Tibial nerve (tissue), 4 donors: ENCODE results near the gene NIT2. TPM values are rescaled to one million over a fixed set of nuclear protein-coding genes. Genes with fewer than 3 reads are reported as not detected.

ENCODE experiments used
- DNase-seq, 2 donors: peaks; one replicate each; pipeline ENCODE4 v3.0.0-alpha.2; 2019; ENCODE audit warnings: low spot score in 2 of 2
- H3K27ac ChIP-seq, 4 donors: fragments of 200-600 bp; sonication (generic) in 3 of 4; one replicate each; pipeline ENCODE4 v1.5.1; 2017 to 2019; ENCODE audit warnings: mild to moderate bottlenecking in 1 of 4
- H3K27me3 ChIP-seq, 2 donors: fragments of 200-600 bp; sonication (generic) in 1 of 2; one replicate each; pipeline versions ENCODE4 v1.5.1 to v1.6.0; 2017 to 2019
- H3K36me3 ChIP-seq, 3 donors: fragments of 200-600 bp; sonication (generic); one replicate each; pipeline ENCODE4 v1.5.1; 2018 to 2019
- H3K4me1 ChIP-seq, 4 donors: fragments of 200-600 bp; sonication (generic) in 3 of 4; one replicate each; pipeline ENCODE4 v1.5.1; 2017 to 2019
- H3K4me3 ChIP-seq, 4 donors: fragments of 200-600 bp; sonication (generic) in 3 of 4; one replicate each; pipeline ENCODE4 v1.5.1; 2017 to 2019; ENCODE audit warnings: mild to moderate bottlenecking in 1 of 4, moderate library complexity in 1 of 4
- H3K9me3 ChIP-seq, 4 donors: fragments of 200-600 bp; sonication (generic) in 3 of 4; one replicate each; pipeline ENCODE4 v1.5.1; 2017 to 2019
- EP300 ChIP-seq, 2 donors: sonication (generic); formaldehyde crosslinking; IDR thresholded peaks; one replicate each; pipeline ENCODE4 v1.6.1; 2017; ENCODE audit warnings: antibody characterized with exemption in 2 of 2, mild to moderate bottlenecking in 1 of 2
- POLR2A ChIP-seq, 2 donors: fragments of 450-650 bp; IDR thresholded peaks; one replicate each; pipeline ENCODE4 v1.6.1; 2017; ENCODE audit warnings: antibody characterized with exemption in 2 of 2, mild to moderate bottlenecking in 2 of 2, moderate library complexity in 2 of 2
- WGBS, 2 donors: methylation state at CpG; one replicate each; pipeline ENCODE4 v1.1.5; 2018; 5-methylcytosine and 5-hydroxymethylcytosine counted together
- total RNA-seq, 4 donors: library from RNA; depleted of rRNA; stranded (reverse); fragments of >200 nt; gene quantifications; one replicate each; pipeline ENCODE4 v1.1.0, GENCODE V29; 2016
- TF ChIP-seq, protein P1 (sequence below), 5 experiments: fragments of 200-600 bp in 3 of 5; fragments of 450-650 bp in 2 of 5; sonication (generic) in 3 of 5; IDR thresholded peaks; one replicate each; pipeline ENCODE4 v1.5.1; 2016 to 2019; ENCODE audit warnings: antibody characterized with exemption in 5 of 5, mild to moderate bottlenecking in 3 of 5, moderate library complexity in 2 of 5

The NIT2 gene
- total RNA-seq, 4 donors from 2014 or later = 32.9 to 43.5 (median 37.4) TPM

DNA sequence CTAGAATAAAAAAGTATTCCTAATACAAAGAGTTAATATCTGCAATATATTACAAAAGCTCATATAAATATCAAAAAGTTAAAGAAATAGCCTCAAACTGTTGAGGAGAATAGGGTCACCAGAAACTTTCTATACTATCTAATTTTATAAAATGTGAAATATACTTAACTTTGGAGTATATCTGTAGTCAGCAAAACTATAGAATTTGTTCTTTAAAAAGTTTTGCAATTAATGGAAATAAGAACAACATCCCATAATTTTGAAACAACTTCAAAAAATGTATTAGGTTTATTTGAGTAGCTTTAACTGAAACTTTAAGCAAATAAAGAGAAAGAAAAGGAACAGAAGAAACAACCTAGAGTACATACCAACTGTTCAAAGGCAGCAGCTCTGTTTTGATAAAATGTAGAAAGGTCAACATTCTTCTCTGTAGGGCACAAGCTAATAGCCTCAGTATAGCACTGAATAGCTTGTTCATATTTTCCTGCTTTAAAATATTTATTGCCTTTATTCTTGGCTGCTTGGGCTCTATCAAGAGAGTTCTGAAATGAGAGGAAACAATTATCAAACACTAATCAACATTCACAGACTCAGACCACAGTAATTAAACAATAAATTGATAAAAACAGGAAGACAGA, 52.0 kb downstream of the NIT2 start:
- Histone ChIP-seq H3K4me1 (peaks cover 0 to 6% (median 2%) of the 10 kb centered on the region in 4 donors), H3K4me3 (no peak overlapping the region), H3K27ac (no peak overlapping the region), H3K9me3 (peaks cover 0 to 13% (median 0%) of the 10 kb centered on the region in 4 donors), H3K36me3 (peaks cover 0 to 65% (median 0%) of the 10 kb centered on the region in 3 donors), H3K27me3 (no peaks in the 10 kb centered on the region)
- TF ChIP-seq, protein P1, sequence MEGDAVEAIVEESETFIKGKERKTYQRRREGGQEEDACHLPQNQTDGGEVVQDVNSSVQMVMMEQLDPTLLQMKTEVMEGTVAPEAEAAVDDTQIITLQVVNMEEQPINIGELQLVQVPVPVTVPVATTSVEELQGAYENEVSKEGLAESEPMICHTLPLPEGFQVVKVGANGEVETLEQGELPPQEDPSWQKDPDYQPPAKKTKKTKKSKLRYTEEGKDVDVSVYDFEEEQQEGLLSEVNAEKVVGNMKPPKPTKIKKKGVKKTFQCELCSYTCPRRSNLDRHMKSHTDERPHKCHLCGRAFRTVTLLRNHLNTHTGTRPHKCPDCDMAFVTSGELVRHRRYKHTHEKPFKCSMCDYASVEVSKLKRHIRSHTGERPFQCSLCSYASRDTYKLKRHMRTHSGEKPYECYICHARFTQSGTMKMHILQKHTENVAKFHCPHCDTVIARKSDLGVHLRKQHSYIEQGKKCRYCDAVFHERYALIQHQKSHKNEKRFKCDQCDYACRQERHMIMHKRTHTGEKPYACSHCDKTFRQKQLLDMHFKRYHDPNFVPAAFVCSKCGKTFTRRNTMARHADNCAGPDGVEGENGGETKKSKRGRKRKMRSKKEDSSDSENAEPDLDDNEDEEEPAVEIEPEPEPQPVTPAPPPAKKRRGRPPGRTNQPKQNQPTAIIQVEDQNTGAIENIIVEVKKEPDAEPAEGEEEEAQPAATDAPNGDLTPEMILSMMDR (IDR thresholded peaks at IDR 0.05) = no peak
- no peak for TF ChIP-seq EP300 (IDR thresholded peaks at IDR 0.05)
- TF ChIP-seq POLR2A (IDR thresholded peaks at IDR 0.05) = no peak
- no peak for DNase-seq

DNA sequence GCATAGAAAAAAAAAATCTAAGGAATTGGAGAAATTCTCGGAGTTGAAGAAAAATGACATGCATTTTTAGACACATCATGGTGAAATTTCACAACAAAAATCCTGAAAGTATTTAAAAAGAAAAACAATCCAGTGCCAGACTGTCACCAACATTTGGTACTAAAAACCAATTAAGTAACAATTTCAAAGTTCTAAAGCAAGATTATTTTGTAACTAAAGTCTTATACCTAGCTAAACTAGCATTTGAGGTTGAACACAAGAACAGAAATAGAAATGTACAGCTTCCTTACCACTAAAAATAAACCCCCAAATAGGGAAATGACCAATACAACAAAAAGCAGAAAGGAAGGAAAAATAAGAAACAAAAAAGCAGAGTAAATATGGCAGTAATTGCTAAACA, 54.5 kb downstream of the NIT2 start:
- H3K27ac ChIP-seq = no peak overlapping the region
- no peaks in the 10 kb centered on the region for H3K27me3 ChIP-seq
- H3K4me1 ChIP-seq = peaks cover 0 to 9% (median 2%) of the 10 kb centered on the region in 4 donors
- H3K4me3 ChIP-seq = no peak overlapping the region
- DNase-seq = no peak
- H3K9me3 ChIP-seq = peaks cover 0 to 13% (median 0%) of the 10 kb centered on the region in 4 donors
- H3K36me3 ChIP-seq = peaks cover 0 to 42% (median 0%) of the 10 kb centered on the region in 3 donors
- TF ChIP-seq POLR2A (IDR thresholded peaks at IDR 0.05) = no peak
- TF ChIP-seq, protein P1 (IDR thresholded peaks at IDR 0.05) = no peak
- no peak for TF ChIP-seq EP300 (IDR thresholded peaks at IDR 0.05)
- 100% methylated on average over 1 of the region's 1 CpG for WGBS, 2 donors

DNA sequence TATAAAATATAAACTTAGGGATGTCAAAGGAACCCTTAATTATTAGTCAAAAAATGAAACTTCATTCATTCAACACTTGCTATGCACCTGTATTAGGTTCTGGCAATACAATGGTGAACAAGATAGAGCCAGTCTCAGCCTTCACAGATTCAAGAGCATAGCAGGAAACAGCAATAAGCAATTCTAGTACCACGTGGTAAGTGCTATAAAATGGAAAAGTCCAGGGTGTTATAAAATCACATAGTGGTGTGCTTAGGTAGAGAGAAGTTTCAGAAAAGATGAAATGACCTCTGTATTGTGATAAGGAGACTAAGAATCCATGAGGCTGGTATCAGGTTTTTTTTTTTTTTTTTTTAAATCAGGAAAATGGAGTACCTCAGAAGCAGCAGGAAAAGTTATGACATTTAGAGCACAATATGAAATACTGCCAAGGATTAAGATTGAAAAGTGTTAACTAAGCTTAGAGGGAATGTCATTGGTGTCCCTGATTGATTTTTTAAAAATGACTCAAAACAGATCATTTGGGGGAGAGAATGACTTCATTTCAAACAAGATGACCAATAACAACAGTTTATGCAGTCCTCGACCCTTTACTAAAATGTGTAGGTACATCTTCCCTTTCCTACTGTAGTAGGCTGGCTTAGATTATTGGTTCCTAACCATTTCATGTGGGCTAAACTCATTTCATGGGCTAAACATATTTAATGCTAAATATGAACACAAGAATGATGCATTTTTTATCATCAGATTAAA, 61.3 kb downstream of the NIT2 start:
- 63 to 64% methylated on average over 2 of the region's 2 CpGs for WGBS, 2 donors
- peaks cover 0 to 47% (median 12%) of the 10 kb centered on the region in 4 donors for H3K4me1 ChIP-seq
- no peaks in the 10 kb centered on the region for H3K27me3 ChIP-seq
- no peak overlapping the region for H3K4me3 ChIP-seq
- no peak overlapping the region for H3K27ac ChIP-seq
- no peak for DNase-seq
- TF ChIP-seq POLR2A (IDR thresholded peaks at IDR 0.05) (no peak), EP300 (IDR thresholded peaks at IDR 0.05) (no peak)
- TF ChIP-seq, protein P1 (IDR thresholded peaks at IDR 0.05) = no peak
- no peaks in the 10 kb centered on the region for H3K9me3 ChIP-seq
- peaks cover 0 to under 1% (median 0%) of the 10 kb centered on the region in 3 donors for H3K36me3 ChIP-seq

- Histone ChIP-seq H3K9me3 (no peaks in the 10 kb centered on the region), H3K27me3 (no peaks in the 10 kb centered on the region), H3K4me1 (peaks cover 0 to 49% (median 13%) of the 10 kb centered on the region in 4 donors), H3K27ac (no peak overlapping the region), H3K36me3 (no peaks in the 10 kb centered on the region), H3K4me3 (no peak overlapping the region)
- no peak for DNase-seq
- TF ChIP-seq, protein P1 (IDR thresholded peaks at IDR 0.05) = no peak
- TF ChIP-seq POLR2A (IDR thresholded peaks at IDR 0.05) = no peak
- TF ChIP-seq EP300 (IDR thresholded peaks at IDR 0.05) = no peak
- WGBS, 2 donors = 86 to 87% methylated on average over 2 of the region's 2 CpGs
Observed at GRCh38 chr3:100396967-100397366, 62.4 kb downstream of the NIT2 start.
